Liver (tissue), 9 donors: ENCODE results near the gene ARHGDIA. TPM values are rescaled to one million over a fixed set of nuclear protein-coding genes. Genes with fewer than 3 reads are reported as not detected.

ENCODE experiments used
- DNase-seq: peaks from one replicate; pipeline ENCODE4 v3.0.0-alpha.2; 2017; ENCODE audit warnings: low spot score
- H3K27ac ChIP-seq, 2 donors: one replicate each; pipeline ENCODE4 v1.7.0; 2013; ENCODE audit warnings: inconsistent platforms in 2 of 2, low read length in 2 of 2, control low read depth in 1 of 2, low read depth in 1 of 2, mild to moderate bottlenecking in 1 of 2
- H3K27me3 ChIP-seq, 4 donors: one replicate each; pipeline versions ENCODE4 v1.6.1 to v1.7.0; 2013; ENCODE audit warnings: low read length in 3 of 4, inconsistent platforms in 1 of 4, mild to moderate bottlenecking in 1 of 4, moderate library complexity in 1 of 4; ENCODE audit not compliant: control insufficient read depth in 4 of 4, insufficient read depth in 4 of 4
- H3K36me3 ChIP-seq, 4 donors: one replicate each; pipeline versions ENCODE4 v1.6.1 to v1.7.0; 2013; ENCODE audit warnings: low read length in 3 of 4, mild to moderate bottlenecking in 3 of 4, low read depth in 1 of 4, moderate library complexity in 1 of 4; ENCODE audit not compliant: control insufficient read depth in 4 of 4, insufficient read depth in 3 of 4
- H3K4me1 ChIP-seq, 4 donors: one replicate each; pipeline versions ENCODE4 v1.6.1 to v1.7.0; 2013; ENCODE audit warnings: low read length in 3 of 4, mild to moderate bottlenecking in 3 of 4, moderate library complexity in 1 of 4; ENCODE audit not compliant: control insufficient read depth in 4 of 4, insufficient read depth in 4 of 4
- H3K4me3 ChIP-seq, 3 donors: one replicate each; pipeline versions ENCODE4 v1.6.1 to v1.7.0; 2013; ENCODE audit warnings: low read length in 3 of 3, control low read depth in 1 of 3, low read depth in 1 of 3, mild to moderate bottlenecking in 1 of 3
- H3K9ac ChIP-seq, 2 donors: one replicate each; pipeline ENCODE4 v1.7.0; 2013; ENCODE audit warnings: low read length in 2 of 2, mild to moderate bottlenecking in 2 of 2, moderate library complexity in 2 of 2, control low read depth in 1 of 2, low read depth in 1 of 2
- H3K9me3 ChIP-seq, 4 donors: one replicate each; pipeline versions ENCODE4 v1.6.1 to v1.7.0; 2013; ENCODE audit warnings: low read length in 3 of 4; ENCODE audit not compliant: control insufficient read depth in 4 of 4
- FOXA1 ChIP-seq: IDR thresholded peaks from 2 replicates; pipeline ENCODE4 v1.6.1; 2016; ENCODE audit warnings: antibody characterized with exemption
- FOXA2 ChIP-seq: IDR thresholded peaks from 2 replicates; pipeline ENCODE4 v1.6.1; 2016; ENCODE audit warnings: antibody characterized with exemption
- HNF4A ChIP-seq, 2 donors: conservative IDR thresholded peaks; 2 replicates each; pipeline ENCODE4 v1.6.1; 2016; ENCODE audit warnings: antibody characterized with exemption in 2 of 2, mild to moderate bottlenecking in 2 of 2
- HNF4G ChIP-seq: IDR thresholded peaks from 2 replicates; pipeline ENCODE4 v1.6.1; 2016; ENCODE audit warnings: antibody characterized with exemption
- NR2F2 ChIP-seq: IDR thresholded peaks from 2 replicates; pipeline ENCODE4 v1.6.1; 2016; ENCODE audit warnings: antibody characterized with exemption
- RAD21 ChIP-seq, 2 donors: IDR thresholded peaks; 2 replicates each; pipeline ENCODE4 v1.6.1; 2016; ENCODE audit warnings: antibody characterized with exemption in 2 of 2, mild to moderate bottlenecking in 2 of 2
- RXRA ChIP-seq, 2 donors: IDR thresholded peaks; 2 replicates each; pipeline ENCODE4 v1.6.1; 2017 to 2018; ENCODE audit warnings: antibody characterized with exemption in 2 of 2, mild to moderate bottlenecking in 1 of 2
- WGBS: extraction: QIAGEN DNeasy Blood & Tissue Kit; methylation state at CpG from one replicate; pipeline ENCODE4 v1.1.7; 2013; 5-methylcytosine and 5-hydroxymethylcytosine counted together
- polyA plus RNA-seq, 2 donors: library from polyadenylated mRNA; stranded (reverse) in 1 of 2; unstranded in 1 of 2; fragments of 200-250 nt in 1 of 2; fragments of >200 nt in 1 of 2; fragmentation: Nextera tagmentation in 1 of 2; extraction: Ambion mirVana in 1 of 2; gene quantifications; one replicate each; pipeline versions ENCODE4 v1.2.1 to v1.2.3, GENCODE V29; 2013 to 2015
- total RNA-seq, 2 donors: library from RNA; depleted of rRNA; stranded (reverse); fragments of >200 nt; gene quantifications; one replicate each; pipeline ENCODE4 v1.2.3, GENCODE V29; 2014
- TF ChIP-seq, protein P1 (sequence below): IDR thresholded peaks from 2 replicates; pipeline ENCODE4 v1.6.1; 2016; ENCODE audit warnings: antibody characterized with exemption
- TF ChIP-seq, protein P2 (sequence below): IDR thresholded peaks from 2 replicates; pipeline ENCODE4 v1.6.1; 2016; ENCODE audit warnings: antibody characterized with exemption, mild to moderate bottlenecking
- TF ChIP-seq, protein P3 (sequence below): IDR thresholded peaks from 2 replicates; pipeline ENCODE4 v1.6.1; 2016; ENCODE audit warnings: antibody characterized with exemption
- TF ChIP-seq, protein P4 (sequence below): IDR thresholded peaks from 2 replicates; pipeline ENCODE4 v1.6.1; 2016; ENCODE audit warnings: antibody characterized with exemption
- donor health status: healthy.
- donor health status: healthy.
- donor health status: healthy.
- donor health status: healthy.
- donor health status: healthy.

ARHGDIA gene
- total and polyA plus RNA-seq, 4 donors: 35.5 to 142 (median 75.3) TPM

DNA sequence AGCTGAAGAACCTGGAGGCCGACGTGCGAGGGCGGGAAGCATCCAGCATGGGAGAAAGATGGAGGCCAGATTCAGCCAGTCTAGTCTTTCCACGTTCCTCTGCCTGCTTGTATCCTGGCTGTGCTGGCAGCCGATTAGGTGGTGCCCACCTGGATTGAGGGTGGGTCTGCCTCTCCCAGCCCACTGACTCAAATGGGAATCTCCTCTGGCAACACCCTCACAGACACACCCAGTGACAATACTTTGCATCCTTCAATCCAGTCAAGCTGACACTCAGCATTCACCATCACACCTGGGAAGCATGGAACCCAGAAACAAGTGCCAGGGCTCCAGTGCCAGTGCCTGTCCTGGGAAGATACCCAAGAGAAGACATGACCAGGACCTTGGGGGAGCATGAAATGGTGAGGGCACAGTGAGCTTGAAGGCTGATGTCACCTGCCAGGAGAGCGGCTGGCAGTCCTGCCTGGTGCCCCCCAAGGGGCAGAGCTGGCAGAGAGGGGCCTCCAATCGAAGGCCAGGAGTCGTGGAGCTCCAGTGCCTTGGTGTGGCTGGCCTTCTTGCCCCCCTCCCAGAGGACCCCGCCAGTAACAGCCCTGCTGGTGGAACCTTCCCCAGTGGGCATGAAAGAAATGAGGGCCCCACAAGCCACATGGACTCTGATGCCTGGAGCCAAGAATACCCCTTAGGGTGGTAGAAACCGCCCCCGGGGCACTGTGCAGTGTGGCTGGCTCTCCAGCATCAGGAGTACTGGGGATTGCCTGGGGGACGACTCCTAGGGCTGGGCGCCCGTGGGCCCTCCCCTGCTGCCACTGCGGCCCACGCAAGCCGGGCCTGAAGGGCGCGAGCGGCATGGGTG lies 30.3 kb upstream of the ARHGDIA start:
- Histone ChIP-seq H3K27me3 (no peaks in the 10 kb centered on the region), H3K27ac (no peak overlapping the region), H3K36me3 (peaks cover 6 to 41% (median 13%) of the 10 kb centered on the region in 4 donors), H3K9ac (no peak overlapping the region), H3K4me3 (peak overlapping the region in 1 of 3 donors; percentile 32), H3K4me1 (peaks cover 2 to 23% (median 14%) of the 10 kb centered on the region in 4 donors), H3K9me3 (no peaks in the 10 kb centered on the region)
- TF ChIP-seq, protein P1, sequence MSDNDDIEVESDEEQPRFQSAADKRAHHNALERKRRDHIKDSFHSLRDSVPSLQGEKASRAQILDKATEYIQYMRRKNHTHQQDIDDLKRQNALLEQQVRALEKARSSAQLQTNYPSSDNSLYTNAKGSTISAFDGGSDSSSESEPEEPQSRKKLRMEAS: no peak
- TF ChIP-seq HNF4A (conservative IDR thresholded peaks at IDR 0.05): no peak
- no peak for TF ChIP-seq RXRA (IDR thresholded peaks at IDR 0.05)
- no peak for TF ChIP-seq RAD21 (IDR thresholded peaks at IDR 0.05)
- no peak for TF ChIP-seq FOXA2
- no peak for TF ChIP-seq FOXA1
- 54% methylated on average over 21 of the region's 21 CpGs for WGBS
- DNase-seq: no peak

DNA sequence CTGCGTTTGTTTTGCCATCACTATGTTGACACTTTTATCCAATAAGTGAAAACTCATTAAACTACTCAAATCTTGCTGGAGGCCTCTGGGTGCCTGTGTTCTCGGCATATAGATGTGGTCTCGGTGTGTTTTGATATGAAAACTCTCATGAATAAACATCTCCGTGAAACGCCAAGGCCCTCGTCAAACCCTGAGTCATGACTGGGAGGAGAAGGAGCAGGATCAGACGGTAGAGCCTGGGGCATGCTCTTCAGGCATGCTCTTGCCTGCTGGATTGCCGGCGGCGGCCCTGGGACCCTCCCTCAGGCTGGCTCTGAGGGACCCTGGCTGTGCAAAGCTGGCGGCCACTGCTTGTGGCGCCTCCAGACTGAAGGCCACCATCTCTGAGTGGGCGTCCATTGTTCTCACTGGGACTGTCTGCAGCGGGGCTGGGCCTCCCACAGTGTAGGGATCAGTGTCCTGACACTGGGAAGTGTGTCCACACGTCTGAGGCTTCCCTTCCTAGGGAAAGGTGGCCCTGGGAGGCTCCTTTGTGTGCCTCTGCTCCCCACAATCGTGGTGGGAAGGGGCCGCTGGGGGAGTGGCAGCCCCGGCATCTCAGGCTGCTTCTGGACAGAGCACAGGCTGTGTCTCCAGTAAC lies 29.2 kb upstream of the ARHGDIA start:
- Histone ChIP-seq H3K4me1 (peaks cover 2 to 23% (median 12%) of the 10 kb centered on the region in 4 donors), H3K36me3 (peaks cover 8 to 39% (median 10%) of the 10 kb centered on the region in 4 donors), H3K27ac (no peak overlapping the region), H3K4me3 (no peak overlapping the region), H3K27me3 (no peaks in the 10 kb centered on the region), H3K9ac (no peak overlapping the region), H3K9me3 (no peaks in the 10 kb centered on the region)
- no peak for DNase-seq
- TF ChIP-seq, protein P2, sequence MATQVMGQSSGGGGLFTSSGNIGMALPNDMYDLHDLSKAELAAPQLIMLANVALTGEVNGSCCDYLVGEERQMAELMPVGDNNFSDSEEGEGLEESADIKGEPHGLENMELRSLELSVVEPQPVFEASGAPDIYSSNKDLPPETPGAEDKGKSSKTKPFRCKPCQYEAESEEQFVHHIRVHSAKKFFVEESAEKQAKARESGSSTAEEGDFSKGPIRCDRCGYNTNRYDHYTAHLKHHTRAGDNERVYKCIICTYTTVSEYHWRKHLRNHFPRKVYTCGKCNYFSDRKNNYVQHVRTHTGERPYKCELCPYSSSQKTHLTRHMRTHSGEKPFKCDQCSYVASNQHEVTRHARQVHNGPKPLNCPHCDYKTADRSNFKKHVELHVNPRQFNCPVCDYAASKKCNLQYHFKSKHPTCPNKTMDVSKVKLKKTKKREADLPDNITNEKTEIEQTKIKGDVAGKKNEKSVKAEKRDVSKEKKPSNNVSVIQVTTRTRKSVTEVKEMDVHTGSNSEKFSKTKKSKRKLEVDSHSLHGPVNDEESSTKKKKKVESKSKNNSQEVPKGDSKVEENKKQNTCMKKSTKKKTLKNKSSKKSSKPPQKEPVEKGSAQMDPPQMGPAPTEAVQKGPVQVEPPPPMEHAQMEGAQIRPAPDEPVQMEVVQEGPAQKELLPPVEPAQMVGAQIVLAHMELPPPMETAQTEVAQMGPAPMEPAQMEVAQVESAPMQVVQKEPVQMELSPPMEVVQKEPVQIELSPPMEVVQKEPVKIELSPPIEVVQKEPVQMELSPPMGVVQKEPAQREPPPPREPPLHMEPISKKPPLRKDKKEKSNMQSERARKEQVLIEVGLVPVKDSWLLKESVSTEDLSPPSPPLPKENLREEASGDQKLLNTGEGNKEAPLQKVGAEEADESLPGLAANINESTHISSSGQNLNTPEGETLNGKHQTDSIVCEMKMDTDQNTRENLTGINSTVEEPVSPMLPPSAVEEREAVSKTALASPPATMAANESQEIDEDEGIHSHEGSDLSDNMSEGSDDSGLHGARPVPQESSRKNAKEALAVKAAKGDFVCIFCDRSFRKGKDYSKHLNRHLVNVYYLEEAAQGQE: no peak
- TF ChIP-seq NR2F2 (no peak), HNF4G (no peak)
- TF ChIP-seq, protein P3, sequence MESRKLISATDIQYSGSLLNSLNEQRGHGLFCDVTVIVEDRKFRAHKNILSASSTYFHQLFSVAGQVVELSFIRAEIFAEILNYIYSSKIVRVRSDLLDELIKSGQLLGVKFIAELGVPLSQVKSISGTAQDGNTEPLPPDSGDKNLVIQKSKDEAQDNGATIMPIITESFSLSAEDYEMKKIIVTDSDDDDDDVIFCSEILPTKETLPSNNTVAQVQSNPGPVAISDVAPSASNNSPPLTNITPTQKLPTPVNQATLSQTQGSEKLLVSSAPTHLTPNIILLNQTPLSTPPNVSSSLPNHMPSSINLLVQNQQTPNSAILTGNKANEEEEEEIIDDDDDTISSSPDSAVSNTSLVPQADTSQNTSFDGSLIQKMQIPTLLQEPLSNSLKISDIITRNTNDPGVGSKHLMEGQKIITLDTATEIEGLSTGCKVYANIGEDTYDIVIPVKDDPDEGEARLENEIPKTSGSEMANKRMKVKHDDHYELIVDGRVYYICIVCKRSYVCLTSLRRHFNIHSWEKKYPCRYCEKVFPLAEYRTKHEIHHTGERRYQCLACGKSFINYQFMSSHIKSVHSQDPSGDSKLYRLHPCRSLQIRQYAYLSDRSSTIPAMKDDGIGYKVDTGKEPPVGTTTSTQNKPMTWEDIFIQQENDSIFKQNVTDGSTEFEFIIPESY: no peak
- TF ChIP-seq, protein P4, sequence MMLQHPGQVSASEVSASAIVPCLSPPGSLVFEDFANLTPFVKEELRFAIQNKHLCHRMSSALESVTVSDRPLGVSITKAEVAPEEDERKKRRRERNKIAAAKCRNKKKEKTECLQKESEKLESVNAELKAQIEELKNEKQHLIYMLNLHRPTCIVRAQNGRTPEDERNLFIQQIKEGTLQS: no peak
- TF ChIP-seq, protein P1: no peak
- 88% methylated on average over 18 of the region's 18 CpGs for WGBS
